Immature natural killer cell (primary cell): Measurements from ENCODE around the gene AFF2. TPM values are rescaled to one million over a fixed set of nuclear protein-coding genes. Genes with fewer than 3 reads are reported as not detected.

Experiments
- DNase-seq, 3 donors: peaks; one replicate each; pipeline ENCODE4 v3.0.0; 2022; ENCODE audit warnings: mixed read lengths in 1 of 3
- H3K27ac Mint-ChIP-seq, 6 donors: one replicate each; pipeline ENCODE4 v1.8.0; 2020; ENCODE audit warnings: mixed read lengths in 6 of 6, mild to moderate bottlenecking in 5 of 6, inconsistent platforms in 4 of 6, moderate library complexity in 3 of 6
- H3K27me3 Mint-ChIP-seq, 3 donors: one replicate each; pipeline ENCODE4 v1.8.0; 2020 to 2021; ENCODE audit warnings: low read depth in 3 of 3, mild to moderate bottlenecking in 3 of 3, mixed read lengths in 3 of 3, moderate library complexity in 3 of 3, inconsistent platforms in 1 of 3
- H3K36me3 Mint-ChIP-seq, 3 donors: one replicate each; pipeline ENCODE4 v1.8.0; 2020; ENCODE audit warnings: mixed read lengths in 3 of 3, inconsistent platforms in 2 of 3, mild to moderate bottlenecking in 2 of 3
- H3K4me1 Mint-ChIP-seq, 2 donors: one replicate each; pipeline ENCODE4 v1.8.0; 2020; ENCODE audit warnings: inconsistent platforms in 2 of 2, mild to moderate bottlenecking in 2 of 2, mixed read lengths in 2 of 2, moderate library complexity in 1 of 2
- H3K4me3 Mint-ChIP-seq, 5 donors: one replicate each; pipeline ENCODE4 v1.8.0; 2020; ENCODE audit warnings: mild to moderate bottlenecking in 5 of 5, mixed read lengths in 5 of 5, inconsistent platforms in 3 of 5, moderate library complexity in 3 of 5
- H3K9me3 Mint-ChIP-seq, 6 donors: one replicate each; pipeline ENCODE4 v1.8.0; 2020; ENCODE audit warnings: mild to moderate bottlenecking in 6 of 6, mixed read lengths in 6 of 6, inconsistent platforms in 4 of 6, moderate library complexity in 3 of 6
- polyA plus RNA-seq, 3 donors: library from polyadenylated mRNA; unstranded; fragments of 300-500 nt; fragmentation: Illumina TruSeq; gene quantifications; one replicate each; pipeline ENCODE4 v1.2.3, GENCODE V29; 2021

The AFF2 gene
- polyA plus RNA-seq, 3 donors from 2014 or later: not detected

- Mint-ChIP-seq H3K4me1 (no peaks in the 10 kb centered on the region), H3K27me3 (peaks cover 0 to 2% (median 2%) of the 10 kb centered on the region in 3 donors), H3K4me3 (no peak overlapping the region), H3K27ac (no peak overlapping the region), H3K36me3 (no peaks in the 10 kb centered on the region), H3K9me3 (peaks cover 0 to 1% (median 0%) of the 10 kb centered on the region in 6 donors)
- no peak for DNase-seq
Measured at GRCh38 chrX:148698221-148698620, 197.8 kb downstream of the AFF2 start.

GRCh38 chrX:148700021-148700420 lies 199.6 kb downstream of the AFF2 start:
- no peak overlapping the region for H3K4me3 Mint-ChIP-seq
- H3K27ac Mint-ChIP-seq: no peak overlapping the region
- H3K27me3 Mint-ChIP-seq: peaks cover 0 to 2% (median 2%) of the 10 kb centered on the region in 3 donors
- no peaks in the 10 kb centered on the region for H3K9me3 Mint-ChIP-seq
- no peaks in the 10 kb centered on the region for H3K36me3 Mint-ChIP-seq
- H3K4me1 Mint-ChIP-seq: no peaks in the 10 kb centered on the region
- DNase-seq: no peak

GRCh38 chrX:148713981-148714380 lies 213.6 kb downstream of the AFF2 start:
- H3K4me3 Mint-ChIP-seq: no peak overlapping the region
- no peaks in the 10 kb centered on the region for H3K4me1 Mint-ChIP-seq
- peaks cover 0 to 5% (median 0%) of the 10 kb centered on the region in 3 donors for H3K27me3 Mint-ChIP-seq
- H3K27ac Mint-ChIP-seq: no peak overlapping the region
- peaks cover 0 to 1% (median 0%) of the 10 kb centered on the region in 6 donors for H3K9me3 Mint-ChIP-seq
- no peaks in the 10 kb centered on the region for H3K36me3 Mint-ChIP-seq
- no peak for DNase-seq

- H3K4me3 Mint-ChIP-seq: no peak overlapping the region
- no peak for DNase-seq
- H3K27ac Mint-ChIP-seq: no peak overlapping the region
- peaks cover 0 to 1% (median 0%) of the 10 kb centered on the region in 6 donors for H3K9me3 Mint-ChIP-seq
- H3K27me3 Mint-ChIP-seq: peaks cover 0 to 5% (median 1%) of the 10 kb centered on the region in 3 donors
- H3K36me3 Mint-ChIP-seq: no peaks in the 10 kb centered on the region
- no peaks in the 10 kb centered on the region for H3K4me1 Mint-ChIP-seq
Measured at GRCh38 chrX:148715361-148715760, 214.9 kb downstream of the AFF2 start.

GRCh38 chrX:148722966-148723365 lies 222.5 kb downstream of the AFF2 start:
- Mint-ChIP-seq H3K27ac (no peak overlapping the region), H3K4me3 (no peak overlapping the region), H3K27me3 (peaks cover 0 to 1% (median 1%) of the 10 kb centered on the region in 3 donors), H3K36me3 (no peaks in the 10 kb centered on the region), H3K4me1 (no peaks in the 10 kb centered on the region), H3K9me3 (no peaks in the 10 kb centered on the region)
- DNase-seq: no peak

GRCh38 chrX:148723551-148723950 lies 223.1 kb downstream of the AFF2 start:
- no peaks in the 10 kb centered on the region for H3K36me3 Mint-ChIP-seq

GRCh38 chrX:148728901-148729300 lies 228.5 kb downstream of the AFF2 start:
- no peak overlapping the region for H3K27ac Mint-ChIP-seq

More at GRCh38 chrX:148723551-148723950, 223.1 kb downstream of the AFF2 start:
- no peak for DNase-seq
- no peak overlapping the region for H3K4me3 Mint-ChIP-seq
- H3K27ac Mint-ChIP-seq: no peak overlapping the region
- H3K27me3 Mint-ChIP-seq: peaks cover 0 to 1% (median 1%) of the 10 kb centered on the region in 3 donors
- H3K9me3 Mint-ChIP-seq: no peaks in the 10 kb centered on the region
- H3K4me1 Mint-ChIP-seq: no peaks in the 10 kb centered on the region

GRCh38 chrX:148732743-148733142 lies 232.3 kb downstream of the AFF2 start:
- DNase-seq: no peak
- Mint-ChIP-seq H3K9me3 (no peaks in the 10 kb centered on the region), H3K27me3 (peaks cover 0 to 6% (median 0%) of the 10 kb centered on the region in 3 donors), H3K4me3 (no peak overlapping the region), H3K4me1 (no peaks in the 10 kb centered on the region), H3K27ac (no peak overlapping the region), H3K36me3 (no peaks in the 10 kb centered on the region)

More at GRCh38 chrX:148728901-148729300, 228.5 kb downstream of the AFF2 start:
- Mint-ChIP-seq H3K4me1 (no peaks in the 10 kb centered on the region), H3K4me3 (no peak overlapping the region), H3K9me3 (no peaks in the 10 kb centered on the region), H3K27me3 (no peaks in the 10 kb centered on the region), H3K36me3 (no peaks in the 10 kb centered on the region)
- DNase-seq: no peak

GRCh38 chrX:148741441-148741840 lies 241.0 kb downstream of the AFF2 start:
- H3K27me3 Mint-ChIP-seq: peaks cover 1 to 6% (median 2%) of the 10 kb centered on the region in 3 donors
- H3K36me3 Mint-ChIP-seq: no peaks in the 10 kb centered on the region
- peaks cover 0 to 1% (median 0%) of the 10 kb centered on the region in 6 donors for H3K9me3 Mint-ChIP-seq
- DNase-seq: no peak
- no peak overlapping the region for H3K4me3 Mint-ChIP-seq
- H3K4me1 Mint-ChIP-seq: no peaks in the 10 kb centered on the region
- no peak overlapping the region for H3K27ac Mint-ChIP-seq

- peaks cover 0 to 1% (median 0%) of the 10 kb centered on the region in 6 donors for H3K9me3 Mint-ChIP-seq
- no peak overlapping the region for H3K4me3 Mint-ChIP-seq
- H3K27me3 Mint-ChIP-seq: peaks cover 0 to 5% (median 0%) of the 10 kb centered on the region in 3 donors
- no peak for DNase-seq
- no peaks in the 10 kb centered on the region for H3K36me3 Mint-ChIP-seq
- no peak overlapping the region for H3K27ac Mint-ChIP-seq
- H3K4me1 Mint-ChIP-seq: no peaks in the 10 kb centered on the region
Measured at GRCh38 chrX:148755111-148755510, 254.7 kb downstream of the AFF2 start.

GRCh38 chrX:148763896-148764295 lies 263.5 kb downstream of the AFF2 start:
- Mint-ChIP-seq H3K27me3 (peaks cover 0 to 2% (median 0%) of the 10 kb centered on the region in 3 donors), H3K27ac (no peak overlapping the region), H3K9me3 (no peaks in the 10 kb centered on the region), H3K36me3 (no peaks in the 10 kb centered on the region), H3K4me3 (no peak overlapping the region), H3K4me1 (no peaks in the 10 kb centered on the region)
- no peak for DNase-seq

- Mint-ChIP-seq H3K9me3 (no peaks in the 10 kb centered on the region), H3K4me1 (no peaks in the 10 kb centered on the region), H3K36me3 (no peaks in the 10 kb centered on the region), H3K27ac (no peak overlapping the region), H3K4me3 (no peak overlapping the region), H3K27me3 (peaks cover 0 to 6% (median 0%) of the 10 kb centered on the region in 3 donors)
- no peak for DNase-seq
Measured at GRCh38 chrX:148768296-148768695, 267.9 kb downstream of the AFF2 start.

- DNase-seq: no peak
Measured at GRCh38 chrX:148771440-148771839, 271.0 kb downstream of the AFF2 start.

GRCh38 chrX:148774276-148774675 lies 273.9 kb downstream of the AFF2 start:
- Mint-ChIP-seq H3K9me3 (peaks cover 0 to 11% (median 6%) of the 10 kb centered on the region in 6 donors), H3K4me1 (no peaks in the 10 kb centered on the region), H3K4me3 (no peak overlapping the region), H3K27ac (no peak overlapping the region), H3K36me3 (no peaks in the 10 kb centered on the region), H3K27me3 (peaks cover 0 to 6% (median 3%) of the 10 kb centered on the region in 3 donors)
- no peak for DNase-seq

More at GRCh38 chrX:148771440-148771839, 271.0 kb downstream of the AFF2 start:
- Mint-ChIP-seq H3K27me3 (peaks cover 0 to 6% (median 0%) of the 10 kb centered on the region in 3 donors), H3K27ac (no peak overlapping the region), H3K4me1 (no peaks in the 10 kb centered on the region), H3K9me3 (no peaks in the 10 kb centered on the region), H3K36me3 (no peaks in the 10 kb centered on the region), H3K4me3 (no peak overlapping the region)

- Mint-ChIP-seq H3K4me1 (no peaks in the 10 kb centered on the region), H3K27me3 (peaks cover 0 to 4% (median 0%) of the 10 kb centered on the region in 3 donors), H3K36me3 (no peaks in the 10 kb centered on the region), H3K4me3 (no peak overlapping the region), H3K9me3 (peaks cover 0 to 8% (median under 1%) of the 10 kb centered on the region in 6 donors), H3K27ac (no peak overlapping the region)
- DNase-seq: no peak
Measured at GRCh38 chrX:148784137-148784536, 283.7 kb downstream of the AFF2 start.
